Amniotic epithelial cell (primary cell): ENCODE data around the gene ZHX3.

Source experiments
- DNase-seq: peaks from one replicate; pipeline ENCODE4 v3.0.0-alpha.2; 2010; ENCODE audit warnings: low read depth

The ZHX3 gene, protein sequence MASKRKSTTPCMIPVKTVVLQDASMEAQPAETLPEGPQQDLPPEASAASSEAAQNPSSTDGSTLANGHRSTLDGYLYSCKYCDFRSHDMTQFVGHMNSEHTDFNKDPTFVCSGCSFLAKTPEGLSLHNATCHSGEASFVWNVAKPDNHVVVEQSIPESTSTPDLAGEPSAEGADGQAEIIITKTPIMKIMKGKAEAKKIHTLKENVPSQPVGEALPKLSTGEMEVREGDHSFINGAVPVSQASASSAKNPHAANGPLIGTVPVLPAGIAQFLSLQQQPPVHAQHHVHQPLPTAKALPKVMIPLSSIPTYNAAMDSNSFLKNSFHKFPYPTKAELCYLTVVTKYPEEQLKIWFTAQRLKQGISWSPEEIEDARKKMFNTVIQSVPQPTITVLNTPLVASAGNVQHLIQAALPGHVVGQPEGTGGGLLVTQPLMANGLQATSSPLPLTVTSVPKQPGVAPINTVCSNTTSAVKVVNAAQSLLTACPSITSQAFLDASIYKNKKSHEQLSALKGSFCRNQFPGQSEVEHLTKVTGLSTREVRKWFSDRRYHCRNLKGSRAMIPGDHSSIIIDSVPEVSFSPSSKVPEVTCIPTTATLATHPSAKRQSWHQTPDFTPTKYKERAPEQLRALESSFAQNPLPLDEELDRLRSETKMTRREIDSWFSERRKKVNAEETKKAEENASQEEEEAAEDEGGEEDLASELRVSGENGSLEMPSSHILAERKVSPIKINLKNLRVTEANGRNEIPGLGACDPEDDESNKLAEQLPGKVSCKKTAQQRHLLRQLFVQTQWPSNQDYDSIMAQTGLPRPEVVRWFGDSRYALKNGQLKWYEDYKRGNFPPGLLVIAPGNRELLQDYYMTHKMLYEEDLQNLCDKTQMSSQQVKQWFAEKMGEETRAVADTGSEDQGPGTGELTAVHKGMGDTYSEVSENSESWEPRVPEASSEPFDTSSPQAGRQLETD

DNA sequence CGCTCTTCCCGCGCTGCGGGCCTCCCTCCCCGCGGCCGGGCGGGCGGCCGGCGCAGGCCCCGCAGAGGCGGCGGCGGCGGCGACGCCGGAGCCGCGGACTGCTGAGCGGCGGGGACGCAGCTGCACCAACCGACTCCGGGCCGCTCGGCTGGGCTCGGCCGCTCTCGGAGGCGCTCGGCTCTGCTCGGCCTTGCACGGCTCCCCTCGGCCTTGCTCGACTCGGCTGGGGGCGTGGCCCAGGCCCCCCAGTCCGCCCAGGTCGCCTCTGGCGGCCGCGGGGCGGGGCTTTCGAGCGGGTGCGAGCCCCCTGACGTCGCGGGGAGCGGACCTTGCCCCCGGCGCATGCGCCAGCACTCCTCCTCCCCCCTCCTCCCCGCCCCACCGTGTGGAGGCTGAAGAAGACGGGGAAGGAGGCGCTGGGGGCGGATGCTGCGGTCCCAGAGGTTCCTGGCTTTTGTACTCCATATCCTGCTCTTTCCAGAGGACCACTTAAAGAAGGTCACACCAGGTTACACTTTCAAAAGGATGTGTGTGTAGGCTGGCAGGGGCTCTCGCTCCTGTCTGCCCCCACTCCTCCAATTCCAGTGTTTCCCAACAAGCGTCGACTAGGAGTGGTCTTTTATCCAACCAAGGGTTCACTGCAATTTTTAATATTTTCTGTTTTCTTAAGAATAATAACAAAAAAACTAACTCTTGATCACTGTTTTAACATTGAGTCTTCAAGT is at the start of gene ZHX3:
Gene ZHX3 (minus strand): TSS at position 186 of the 725 bp plus-strand sequence. CDS start 112,815 bp downstream, outside the sequence.
- DNase-seq = peak; percentile 91

DNA sequence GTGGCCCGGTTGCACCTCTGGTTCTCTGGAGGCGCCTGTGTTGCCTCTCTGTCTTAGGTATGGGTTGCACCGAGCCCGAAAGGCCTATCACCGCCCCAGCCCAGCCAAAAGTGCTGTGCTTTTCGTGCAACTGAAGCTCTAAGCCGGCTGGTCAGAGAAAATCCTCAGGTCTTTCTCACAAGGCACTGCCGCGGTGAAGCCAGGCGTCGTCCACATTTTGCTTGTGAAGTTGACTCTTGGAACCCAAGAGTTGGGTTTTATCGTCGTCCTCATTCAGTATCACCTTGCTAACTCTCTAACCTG is 49.8 kb upstream of the ZHX3 start:
- DNase-seq = no peak

DNA sequence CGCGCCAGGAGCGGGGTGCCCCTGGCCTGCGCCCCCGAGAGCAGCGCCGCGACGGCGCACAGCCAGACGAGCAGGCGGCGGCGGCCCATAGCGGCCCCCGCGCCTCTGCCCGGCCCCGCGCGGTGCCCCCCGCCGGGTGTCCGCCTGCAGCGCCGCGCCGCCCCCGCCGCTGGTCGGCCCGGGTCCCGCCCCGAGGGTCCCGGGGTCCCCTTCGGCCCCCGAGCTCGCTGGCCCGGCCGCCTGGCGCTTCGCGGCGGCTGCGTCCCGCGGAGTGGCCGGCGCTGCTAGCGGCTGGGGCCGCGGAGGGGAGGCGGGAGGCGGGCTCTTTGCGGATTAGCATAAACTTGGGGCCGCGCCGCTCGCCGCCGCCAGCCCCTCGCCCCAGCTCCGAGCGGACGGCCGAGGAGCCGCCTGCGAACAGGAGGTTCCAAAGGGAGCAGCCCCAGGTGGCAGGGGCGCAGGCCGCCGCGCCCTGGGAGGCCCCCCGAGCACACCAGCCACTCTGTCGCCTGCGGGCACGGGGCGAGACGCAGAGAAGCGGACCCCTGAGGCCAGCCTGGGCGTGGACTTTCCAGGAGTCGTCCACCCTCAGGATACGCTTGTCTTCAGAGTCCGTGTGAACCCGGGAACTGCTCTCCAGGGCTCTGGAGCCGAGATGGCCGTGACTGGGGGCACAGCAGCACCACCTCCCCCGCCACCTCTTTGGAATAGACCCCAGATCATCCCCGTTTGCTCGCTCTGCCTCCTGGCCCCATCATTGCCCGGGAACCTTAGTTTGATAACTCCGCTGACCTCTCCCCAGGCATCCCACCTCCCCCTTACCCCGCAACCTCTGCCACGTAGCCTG is 49.2 kb upstream of the ZHX3 start, which contains the start of gene EMILIN3:
Gene EMILIN3 (minus strand): TSS at position 273 of the 847 bp plus-strand sequence. CDS start 184 bp downstream, at position 89.
- no peak for DNase-seq

DNA sequence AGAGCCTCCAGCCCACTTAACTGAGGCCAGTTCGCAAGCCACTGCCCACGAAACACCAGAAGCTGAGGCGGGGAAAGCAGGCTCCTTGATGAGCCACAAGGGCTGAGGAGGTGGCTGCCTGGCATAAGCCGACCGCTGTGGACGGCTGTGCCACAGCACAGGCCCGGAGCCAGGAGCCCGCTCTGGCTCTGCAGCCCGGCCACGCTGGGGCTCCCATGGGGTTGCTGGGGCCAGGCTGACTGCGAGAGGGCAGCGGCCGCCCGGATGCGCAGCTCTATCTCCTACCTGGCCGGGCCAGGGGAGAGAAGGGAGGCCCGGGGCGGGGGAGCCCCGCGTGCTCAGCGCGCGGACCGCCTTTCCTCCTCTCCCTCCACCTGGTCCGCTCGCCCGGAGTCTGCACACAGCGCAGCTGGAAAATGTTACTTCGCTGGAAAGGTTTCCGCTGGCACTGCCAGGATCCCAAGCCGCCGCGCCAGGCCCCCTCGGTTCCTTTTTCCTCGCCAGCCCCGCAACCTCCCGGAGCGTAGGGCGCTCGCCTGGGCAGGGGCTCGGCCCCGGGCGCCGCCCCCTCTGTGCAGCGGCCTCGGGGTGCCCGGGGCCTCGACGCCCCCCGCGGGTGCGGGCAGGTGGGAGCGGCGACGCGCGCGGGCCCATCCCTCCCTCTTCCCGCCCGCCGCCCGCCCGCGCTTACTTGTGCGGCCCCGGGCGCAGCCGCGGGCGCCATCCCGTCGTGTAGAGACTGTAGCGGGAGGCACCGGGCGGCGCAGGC is 48.4 kb upstream of the ZHX3 start:
- DNase-seq = no peak

DNA sequence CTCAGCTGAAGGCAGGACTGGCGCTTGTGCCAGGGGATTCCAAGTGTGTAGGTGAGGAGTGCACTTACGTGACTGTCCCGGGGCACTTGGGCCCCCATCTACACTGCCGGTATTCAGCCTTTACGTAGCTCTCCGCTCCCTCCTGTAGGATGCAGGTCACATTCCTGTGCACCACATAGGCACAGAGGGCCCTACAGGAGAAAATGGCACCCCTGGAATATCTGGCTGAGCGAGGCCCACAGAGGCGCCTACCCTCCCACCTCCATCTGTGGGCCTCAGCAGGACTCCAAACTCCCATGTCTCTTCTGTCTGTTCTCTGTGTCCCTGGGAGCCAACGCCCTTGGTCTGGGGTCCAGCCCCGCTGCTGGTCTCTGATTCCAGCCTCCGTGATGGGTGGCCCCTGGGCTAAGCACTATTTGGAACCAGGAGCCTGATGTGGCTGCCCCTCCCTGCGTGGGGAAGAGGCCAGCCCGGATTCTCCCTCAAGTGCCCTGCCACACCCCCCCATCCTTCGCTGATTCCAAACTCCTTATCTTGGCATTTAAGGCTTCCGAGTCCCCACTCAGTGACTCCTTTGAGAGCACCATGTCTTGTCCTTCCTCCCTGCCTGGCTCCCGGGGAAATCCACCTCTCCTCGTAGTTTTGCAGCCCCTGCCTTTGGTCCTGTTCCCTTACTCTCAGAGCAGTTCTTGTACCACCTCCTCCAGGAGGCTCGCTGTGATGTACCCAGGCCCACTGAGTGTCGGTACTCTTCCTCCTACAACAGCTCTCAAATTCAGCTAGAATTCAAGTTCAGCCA is 47.6 kb upstream of the ZHX3 start:
- DNase-seq = no peak

DNA sequence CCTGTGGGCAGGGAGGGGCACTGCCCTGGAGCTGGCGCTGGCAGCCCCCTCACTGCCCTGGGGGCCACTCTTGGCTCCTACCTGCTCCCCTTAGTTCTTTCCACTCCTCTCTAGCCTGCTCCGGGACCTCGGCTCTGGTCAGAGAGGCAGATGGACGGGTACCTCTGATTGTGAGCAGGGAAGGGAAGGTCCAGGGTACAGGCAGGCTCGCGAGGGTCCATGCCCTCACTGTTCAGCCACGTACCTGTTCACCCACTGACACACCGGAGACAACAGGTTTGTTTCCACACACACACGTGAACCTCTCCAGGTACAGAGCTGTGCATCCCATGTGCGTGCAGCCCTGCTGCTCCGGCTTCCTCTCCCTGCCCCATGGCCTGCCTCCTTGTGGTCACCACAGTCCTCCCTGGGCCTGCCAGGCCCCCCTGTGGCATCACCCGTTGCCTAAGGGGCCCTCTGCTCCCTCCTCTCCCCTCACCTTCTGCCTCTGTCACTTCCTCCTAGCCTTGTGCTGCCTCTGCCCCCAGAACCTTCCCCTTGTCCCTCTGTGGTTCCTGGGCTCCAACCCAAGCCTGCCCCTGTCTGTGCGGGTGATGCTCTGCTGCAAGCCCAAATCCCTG is 46.8 kb upstream of the ZHX3 start:
- DNase-seq = no peak

DNA sequence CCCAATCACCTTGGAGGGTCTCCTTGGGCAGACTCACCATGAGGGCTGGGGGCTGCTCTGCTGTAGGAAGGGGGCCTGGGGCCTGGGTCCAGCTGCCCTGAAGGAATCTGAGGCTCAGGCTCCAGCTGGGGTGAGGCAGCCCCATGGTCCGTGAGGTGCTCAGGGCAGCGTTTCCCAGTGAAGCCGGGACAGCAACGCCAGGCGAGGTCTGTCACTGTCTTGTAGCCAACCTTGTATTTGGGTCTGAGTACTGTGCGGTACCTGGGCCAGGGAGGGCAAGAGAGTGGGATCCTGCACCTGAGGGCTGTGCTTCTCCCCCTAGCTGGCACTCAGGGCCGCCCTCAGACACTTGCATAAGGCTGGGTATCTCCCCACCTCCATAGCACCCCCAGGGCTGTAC is 46.1 kb upstream of the ZHX3 start:
- DNase-seq = no peak

DNA sequence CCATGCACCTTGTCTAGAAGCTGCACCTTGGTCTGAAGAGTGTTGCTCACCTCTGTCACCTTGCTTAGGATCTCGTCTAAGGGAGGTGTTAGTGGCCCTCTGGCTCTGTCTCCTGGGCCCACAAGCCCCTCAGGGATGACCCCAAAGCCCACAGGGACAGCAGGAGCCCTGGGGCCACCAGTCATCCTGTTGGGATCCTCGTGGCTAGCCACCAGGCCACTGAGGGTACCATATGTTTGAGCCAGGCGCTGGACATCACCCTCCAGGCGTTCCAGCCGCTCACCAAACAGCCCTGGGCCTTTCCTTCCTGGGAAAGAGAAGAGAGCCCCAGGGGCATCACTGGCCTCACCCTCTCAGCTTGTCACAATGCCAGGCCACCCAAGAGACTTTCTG is 45.2 kb upstream of the ZHX3 start:
- no peak for DNase-seq

DNA sequence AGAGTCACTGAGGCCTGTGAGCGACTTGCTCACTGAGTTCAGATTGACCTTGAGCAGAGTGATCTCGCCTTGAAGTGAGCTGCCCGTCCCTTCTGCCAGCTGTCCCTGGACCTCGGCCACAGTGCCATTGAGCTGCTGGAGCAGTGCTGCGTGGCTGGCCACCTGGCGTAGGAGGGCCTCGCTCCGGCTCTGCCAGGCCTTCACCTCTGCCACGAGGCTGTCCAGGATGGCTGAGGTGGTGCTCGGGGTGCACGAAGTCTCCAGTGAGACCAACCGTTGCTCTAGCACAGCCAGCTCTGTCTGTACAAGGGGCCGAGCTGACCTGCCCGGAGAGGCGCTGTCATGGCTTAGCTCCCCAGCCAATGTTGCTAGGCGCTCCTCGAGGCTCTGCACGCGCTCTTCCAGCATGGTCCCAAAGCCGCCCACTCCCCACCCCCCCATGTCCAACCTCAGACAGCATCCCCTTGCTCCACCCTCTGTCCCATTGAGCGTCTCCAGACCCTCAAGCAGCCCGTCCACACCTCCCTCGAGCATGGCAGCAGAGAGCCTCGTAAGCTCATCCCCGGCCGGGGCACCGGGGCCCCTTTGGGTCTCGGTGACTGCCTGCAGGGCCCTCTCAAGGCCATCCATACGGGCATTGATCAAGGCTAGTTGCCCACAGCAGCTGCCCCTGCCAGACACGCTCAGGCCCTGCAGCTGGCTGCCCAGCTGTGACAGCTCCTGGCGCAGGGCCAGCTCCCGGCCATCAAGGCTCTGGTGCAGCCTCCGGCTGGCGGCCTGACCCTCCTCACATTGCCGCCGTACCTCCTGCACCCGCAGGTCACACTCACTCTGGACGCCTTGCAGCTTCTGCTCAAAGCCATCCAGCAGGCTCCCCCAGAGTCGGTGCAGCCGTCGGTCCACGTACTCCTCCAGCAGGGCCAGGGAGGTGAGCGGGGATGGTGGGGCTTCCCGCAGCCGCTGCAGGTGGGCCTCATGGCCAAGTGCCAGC is 44.5 kb upstream of the ZHX3 start:
- no peak for DNase-seq

DNA sequence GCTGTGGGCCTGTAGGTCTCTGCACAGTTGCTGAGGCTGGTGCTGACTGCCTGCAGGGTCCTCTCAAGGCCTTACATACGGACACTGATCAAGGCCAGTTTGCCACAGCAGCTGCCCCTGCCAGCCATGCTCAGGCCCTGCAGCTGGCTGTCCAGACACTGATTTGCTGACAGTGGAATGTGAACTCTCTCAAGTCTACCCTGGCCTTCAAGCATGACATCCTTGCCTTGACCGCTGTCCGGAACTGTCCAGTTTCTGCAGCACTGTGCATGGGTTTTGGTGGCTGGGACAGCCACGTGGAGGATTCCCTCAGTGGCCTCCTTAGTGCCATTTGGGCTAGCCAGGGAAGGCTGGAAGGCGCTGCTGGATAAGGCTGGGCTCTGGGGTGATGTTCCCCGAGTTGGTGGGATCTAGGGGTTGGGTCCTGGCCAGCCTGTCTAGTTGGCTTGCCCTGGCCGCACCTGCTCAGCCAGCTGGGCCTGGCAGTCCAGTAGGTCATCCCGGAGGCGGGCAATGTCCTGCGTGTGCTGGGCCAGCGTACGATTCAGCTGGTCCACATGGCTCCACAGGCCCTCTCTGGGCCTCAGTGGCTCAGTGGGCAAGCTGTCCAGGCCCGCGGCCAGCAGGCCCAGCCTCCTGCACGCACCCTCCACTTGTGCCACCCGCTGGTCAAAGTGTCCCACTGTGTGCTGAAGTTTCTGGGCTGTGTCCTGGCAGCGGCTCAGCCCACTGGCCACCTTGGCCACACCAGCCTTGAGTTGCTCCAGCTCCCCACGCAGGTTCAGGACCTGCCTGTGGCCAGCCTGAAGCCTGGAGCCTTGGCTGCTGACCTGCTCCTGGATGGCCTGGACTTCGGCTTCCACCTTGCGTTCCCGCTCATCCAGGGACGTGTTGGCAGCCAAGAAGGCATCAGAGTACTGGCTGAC is 43.6 kb upstream of the ZHX3 start:
- no peak for DNase-seq

DNA sequence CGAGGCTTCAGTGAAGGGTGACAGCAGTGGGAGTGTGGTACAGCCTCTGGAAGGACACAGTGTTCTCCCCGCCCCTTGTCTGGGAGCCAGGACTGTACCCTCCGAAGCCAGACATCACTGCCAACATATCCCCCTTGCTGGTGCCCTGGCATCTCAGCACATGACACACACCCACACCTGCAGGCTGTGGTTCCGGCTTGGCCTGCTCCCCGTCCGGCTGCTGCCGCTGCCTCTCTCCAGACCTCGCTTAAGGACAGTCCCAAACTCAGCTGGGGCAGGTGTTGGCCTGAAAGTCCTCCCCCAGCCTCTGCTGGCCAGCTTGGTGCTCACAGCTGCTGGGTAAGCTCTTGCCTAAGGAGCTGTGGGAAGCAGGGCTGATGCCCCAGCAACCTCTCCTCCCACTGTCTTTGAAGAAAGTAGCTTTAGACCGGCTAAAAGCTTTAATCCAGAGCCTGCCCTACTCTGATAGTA is 42.0 kb upstream of the ZHX3 start:
- peak; percentile 15 for DNase-seq

DNA sequence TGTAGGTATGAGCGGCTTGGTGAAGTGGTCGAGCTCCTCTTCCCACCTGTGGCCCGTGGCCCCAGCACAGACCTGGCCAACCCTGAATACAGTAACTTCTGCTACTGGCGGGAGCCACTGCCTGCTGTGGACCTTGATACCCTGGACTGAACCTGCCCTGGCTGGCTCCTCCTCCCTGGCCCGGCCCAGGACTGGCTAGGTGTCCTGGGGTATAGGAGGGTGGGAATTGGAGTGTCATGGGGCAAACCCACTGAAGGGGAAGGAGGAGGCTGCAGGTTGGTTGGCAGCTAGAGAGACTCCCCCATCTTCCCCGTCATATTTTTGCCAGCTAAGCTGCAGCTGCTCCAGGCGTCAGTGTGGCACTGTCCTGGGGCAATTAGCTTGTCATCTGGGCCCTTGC is 41.2 kb upstream of the ZHX3 start:
- DNase-seq = no peak

DNA sequence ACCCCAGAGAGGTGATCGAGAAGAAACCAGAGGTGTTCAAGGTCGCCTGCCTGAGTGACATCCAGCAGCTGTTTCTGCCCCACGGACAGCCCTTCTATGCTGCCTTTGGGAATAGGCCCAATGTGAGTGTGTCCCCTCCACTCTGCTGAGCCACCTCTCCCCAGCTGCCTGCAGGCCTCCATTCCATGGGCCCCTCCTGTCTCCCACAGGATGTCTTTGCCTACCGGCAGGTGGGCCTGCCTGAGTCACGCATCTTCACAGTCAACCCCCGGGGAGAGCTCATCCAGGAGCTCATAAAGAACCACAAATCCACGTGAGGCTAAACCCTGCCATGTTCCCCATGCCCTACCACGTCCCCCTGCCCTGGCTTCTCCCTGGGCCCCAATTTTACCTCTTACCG is 40.7 kb upstream of the ZHX3 start:
- DNase-seq = no peak

DNA sequence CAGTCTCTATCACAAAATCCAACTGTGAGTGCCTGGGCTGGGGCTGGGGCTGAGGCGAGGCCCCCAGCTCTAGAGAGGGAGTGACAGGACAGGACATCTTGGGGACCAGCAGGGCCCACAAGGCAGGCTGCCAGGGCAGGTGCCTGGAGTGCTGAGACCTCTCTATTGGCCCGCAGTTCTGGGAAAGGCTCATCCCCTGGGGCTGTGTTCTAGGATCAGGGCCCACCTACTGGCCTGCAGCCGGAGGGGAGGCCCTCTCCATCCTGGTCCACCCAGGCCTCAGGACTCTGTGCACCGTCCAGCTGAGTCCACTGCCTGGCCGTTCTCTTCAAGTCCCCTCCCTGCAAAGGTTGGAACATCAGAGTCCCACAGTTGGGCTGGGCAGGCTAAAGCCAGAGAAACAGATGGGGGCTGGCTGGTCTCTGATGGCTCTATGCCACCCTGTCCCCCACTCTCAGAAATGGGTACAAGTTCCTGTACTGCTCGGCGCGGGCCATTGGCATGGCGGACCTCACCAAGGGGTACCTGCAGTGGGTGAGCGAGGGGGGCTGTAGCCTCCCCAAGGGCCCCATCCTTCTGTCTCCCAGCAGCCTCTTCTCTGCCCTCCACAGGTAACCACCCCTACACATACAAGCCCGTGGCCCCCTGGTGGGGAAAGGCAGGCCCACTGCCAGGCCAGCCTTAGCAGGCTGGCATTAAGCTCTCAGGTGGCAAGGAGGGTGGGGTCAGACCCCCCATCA is 40.1 kb upstream of the ZHX3 start:
- DNase-seq = no peak

DNA sequence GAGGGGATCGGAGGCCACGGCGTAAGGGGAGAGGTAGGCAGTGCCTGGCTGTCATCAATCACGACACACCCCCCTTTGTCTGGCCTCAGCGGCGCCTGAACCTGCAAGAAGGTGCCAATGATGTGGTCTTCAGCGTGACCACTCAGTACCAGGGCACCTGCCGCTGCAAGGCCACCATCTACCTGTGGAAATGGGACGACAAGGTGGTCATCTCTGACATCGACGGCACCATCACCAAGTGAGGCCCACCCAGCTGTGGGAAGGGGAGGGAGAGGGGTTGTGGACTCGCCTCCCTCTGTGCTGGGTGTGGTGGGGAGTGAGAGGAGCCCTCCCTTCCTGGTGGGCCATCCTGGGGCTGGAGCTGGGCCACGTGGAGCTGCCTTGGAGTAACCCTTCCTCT is 39.4 kb upstream of the ZHX3 start:
- DNase-seq = no peak

DNA sequence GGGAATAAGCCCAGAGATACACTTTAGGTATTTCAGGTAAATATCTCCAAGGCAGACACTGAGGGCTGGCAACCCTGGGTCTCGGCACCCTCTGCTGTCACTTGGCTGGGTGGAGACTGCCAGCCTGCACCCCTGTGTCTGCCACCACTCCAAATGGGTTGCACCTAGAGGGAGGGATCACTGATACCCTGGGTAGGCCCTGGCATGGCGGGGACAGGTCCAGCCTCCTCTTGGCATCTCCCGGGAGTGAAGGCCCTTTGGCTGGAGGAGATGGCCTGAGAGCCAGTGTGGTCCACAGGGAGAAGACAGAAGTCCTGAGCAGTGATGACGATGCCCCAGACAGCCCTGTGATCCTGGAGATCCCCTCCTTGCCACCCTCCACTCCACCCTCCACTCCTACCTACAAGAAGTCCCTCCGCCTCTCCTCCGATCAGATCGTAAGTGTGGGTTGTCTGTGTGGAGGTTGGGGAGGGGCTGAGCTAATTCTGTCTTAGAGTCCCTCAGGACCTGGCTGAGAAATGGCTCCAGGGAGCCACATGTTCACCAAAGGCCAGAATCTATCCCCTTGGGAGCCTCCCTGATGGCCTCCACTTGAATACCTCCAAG is 38.2 kb upstream of the ZHX3 start:
- no peak for DNase-seq
